PC-9 (cell line): ENCODE results near the gene THBD.

ENCODE experiments used
- EZH2 ChIP-seq: fragments of 200-600 bp; sonication (generic); IDR thresholded peaks from 2 replicates; pipeline ENCODE4 v1.8.0; 2017; ENCODE audit warnings: antibody characterized with exemption, low read depth
- TF ChIP-seq, protein P1 (sequence below): fragments of 200-600 bp; sonication (generic); conservative IDR thresholded peaks from 2 replicates; pipeline ENCODE4 v1.6.1; 2017; ENCODE audit warnings: mixed run types, antibody characterized with exemption, mild to moderate bottlenecking, moderate library complexity

DNA sequence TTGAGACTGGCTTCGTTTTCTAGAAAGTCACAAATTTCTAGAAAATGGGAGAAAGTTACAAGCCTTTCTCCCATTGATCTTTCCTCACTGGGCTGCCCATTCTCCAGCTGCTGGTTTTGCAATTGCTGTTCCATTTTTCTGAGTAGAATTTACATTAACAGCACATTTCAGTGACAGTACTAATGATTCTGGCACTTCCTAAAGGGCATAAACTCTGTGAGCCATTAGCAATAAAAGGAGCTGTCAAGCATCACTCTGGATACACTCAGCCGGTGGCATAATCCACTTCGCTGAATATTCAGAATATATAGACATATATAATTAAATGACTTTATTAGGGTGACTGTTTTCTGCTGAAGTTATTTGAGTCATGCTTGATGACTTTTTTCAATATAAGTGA is 21.1 kb downstream of the THBD start:
- TF ChIP-seq, protein P1, sequence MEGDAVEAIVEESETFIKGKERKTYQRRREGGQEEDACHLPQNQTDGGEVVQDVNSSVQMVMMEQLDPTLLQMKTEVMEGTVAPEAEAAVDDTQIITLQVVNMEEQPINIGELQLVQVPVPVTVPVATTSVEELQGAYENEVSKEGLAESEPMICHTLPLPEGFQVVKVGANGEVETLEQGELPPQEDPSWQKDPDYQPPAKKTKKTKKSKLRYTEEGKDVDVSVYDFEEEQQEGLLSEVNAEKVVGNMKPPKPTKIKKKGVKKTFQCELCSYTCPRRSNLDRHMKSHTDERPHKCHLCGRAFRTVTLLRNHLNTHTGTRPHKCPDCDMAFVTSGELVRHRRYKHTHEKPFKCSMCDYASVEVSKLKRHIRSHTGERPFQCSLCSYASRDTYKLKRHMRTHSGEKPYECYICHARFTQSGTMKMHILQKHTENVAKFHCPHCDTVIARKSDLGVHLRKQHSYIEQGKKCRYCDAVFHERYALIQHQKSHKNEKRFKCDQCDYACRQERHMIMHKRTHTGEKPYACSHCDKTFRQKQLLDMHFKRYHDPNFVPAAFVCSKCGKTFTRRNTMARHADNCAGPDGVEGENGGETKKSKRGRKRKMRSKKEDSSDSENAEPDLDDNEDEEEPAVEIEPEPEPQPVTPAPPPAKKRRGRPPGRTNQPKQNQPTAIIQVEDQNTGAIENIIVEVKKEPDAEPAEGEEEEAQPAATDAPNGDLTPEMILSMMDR: no peak
- no peak for TF ChIP-seq EZH2
